ENCODE measurements around the gene ST7. TPM values are rescaled to one million over a fixed set of nuclear protein-coding genes. Genes with fewer than 3 reads are reported as not detected.

ST7 gene
- total and polyA plus RNA-seq, 2 experiments from 2014 or later = 9.9 to 18.3 TPM

DNA sequence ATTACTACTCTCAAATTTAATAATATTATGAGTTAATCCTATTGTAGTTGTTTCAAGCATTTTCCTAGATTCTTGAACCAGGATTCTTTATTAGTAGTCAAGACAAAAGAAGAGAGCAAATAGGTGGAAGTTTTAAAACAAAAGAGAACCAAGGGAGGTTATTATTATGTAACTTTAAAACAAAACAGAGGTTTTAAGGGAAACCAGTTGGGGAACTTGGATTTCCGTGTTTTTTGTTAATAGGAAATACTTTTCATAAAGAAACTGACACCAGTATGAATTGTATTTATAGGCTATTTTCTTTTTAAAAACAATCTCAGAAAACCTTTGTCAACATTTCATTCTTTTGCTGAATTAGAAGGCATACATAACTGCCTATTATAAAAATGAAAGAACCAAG, 185.7 kb downstream of the ST7 start:
- H3K27me3 ChIP-seq (ENCODE audit: insufficient read depth) = no peaks in the 10 kb centered on the region
- peak overlapping the region; percentile 31 for H3K4me2 ChIP-seq
- no peaks in the 10 kb centered on the region for H4K20me1 ChIP-seq (replicated peaks; ENCODE audit: insufficient read depth)
- no peaks in the 10 kb centered on the region for H3K9me2 ChIP-seq (ENCODE audit: insufficient read depth)
- ATAC-seq (peak; percentile 57), DNase-seq (ENCODE audit: low spot score) (peak; percentile 63)
- H3K27me3 Mint-ChIP-seq (ENCODE audit: insufficient read depth, low read depth, poor library complexity) = peaks cover 5% of the 10 kb centered on the region
- no peaks in the 10 kb centered on the region for H3K79me2 ChIP-seq (replicated peaks; ENCODE audit: insufficient read depth)
- peak overlapping the region; percentile 85 for H3K27ac ChIP-seq (ENCODE audit: low read depth)
- peaks cover 4% of the 10 kb centered on the region for H3K36me3 Mint-ChIP-seq (ENCODE audit: low read depth)
- H3K9me3 Mint-ChIP-seq = no peaks in the 10 kb centered on the region
- peak overlapping the region; percentile 27; the same call in 1 of the 3 replicates for H3K4me3 Mint-ChIP-seq
- no peaks in the 10 kb centered on the region for H3F3A ChIP-seq (replicated peaks; ENCODE audit: low read depth)
- peak overlapping the region; percentile 94 for H3K27ac Mint-ChIP-seq
- TF ChIP-seq POLR2AphosphoS5 (IDR thresholded peaks at IDR 0.05; ENCODE audit: low read depth) = no peak
- no peak for TF ChIP-seq EZH2phosphoT487 (IDR thresholded peaks at IDR 0.05; ENCODE audit: unreplicated experiment)
- no peak for TF ChIP-seq CREB1 (CRISPR knock-in tag; IDR thresholded peaks at IDR 0.05; ENCODE audit: low read depth)
- TF ChIP-seq, protein P1, sequence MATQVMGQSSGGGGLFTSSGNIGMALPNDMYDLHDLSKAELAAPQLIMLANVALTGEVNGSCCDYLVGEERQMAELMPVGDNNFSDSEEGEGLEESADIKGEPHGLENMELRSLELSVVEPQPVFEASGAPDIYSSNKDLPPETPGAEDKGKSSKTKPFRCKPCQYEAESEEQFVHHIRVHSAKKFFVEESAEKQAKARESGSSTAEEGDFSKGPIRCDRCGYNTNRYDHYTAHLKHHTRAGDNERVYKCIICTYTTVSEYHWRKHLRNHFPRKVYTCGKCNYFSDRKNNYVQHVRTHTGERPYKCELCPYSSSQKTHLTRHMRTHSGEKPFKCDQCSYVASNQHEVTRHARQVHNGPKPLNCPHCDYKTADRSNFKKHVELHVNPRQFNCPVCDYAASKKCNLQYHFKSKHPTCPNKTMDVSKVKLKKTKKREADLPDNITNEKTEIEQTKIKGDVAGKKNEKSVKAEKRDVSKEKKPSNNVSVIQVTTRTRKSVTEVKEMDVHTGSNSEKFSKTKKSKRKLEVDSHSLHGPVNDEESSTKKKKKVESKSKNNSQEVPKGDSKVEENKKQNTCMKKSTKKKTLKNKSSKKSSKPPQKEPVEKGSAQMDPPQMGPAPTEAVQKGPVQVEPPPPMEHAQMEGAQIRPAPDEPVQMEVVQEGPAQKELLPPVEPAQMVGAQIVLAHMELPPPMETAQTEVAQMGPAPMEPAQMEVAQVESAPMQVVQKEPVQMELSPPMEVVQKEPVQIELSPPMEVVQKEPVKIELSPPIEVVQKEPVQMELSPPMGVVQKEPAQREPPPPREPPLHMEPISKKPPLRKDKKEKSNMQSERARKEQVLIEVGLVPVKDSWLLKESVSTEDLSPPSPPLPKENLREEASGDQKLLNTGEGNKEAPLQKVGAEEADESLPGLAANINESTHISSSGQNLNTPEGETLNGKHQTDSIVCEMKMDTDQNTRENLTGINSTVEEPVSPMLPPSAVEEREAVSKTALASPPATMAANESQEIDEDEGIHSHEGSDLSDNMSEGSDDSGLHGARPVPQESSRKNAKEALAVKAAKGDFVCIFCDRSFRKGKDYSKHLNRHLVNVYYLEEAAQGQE (IDR thresholded peaks at IDR 0.05; ENCODE audit: unreplicated experiment) = no peak
- peaks cover 64% of the 10 kb centered on the region for H3K4me1 ChIP-seq (ENCODE audit: insufficient read depth)
- H2AFZ ChIP-seq = no peak overlapping the region
- H3K4me1 Mint-ChIP-seq = peaks cover 67% of the 10 kb centered on the region
- no peaks in the 10 kb centered on the region for H3K36me3 ChIP-seq (ENCODE audit: insufficient read depth)
- H3K4me3 ChIP-seq = peak overlapping the region; percentile 17; the same call in 1 of the 2 replicates

DNA sequence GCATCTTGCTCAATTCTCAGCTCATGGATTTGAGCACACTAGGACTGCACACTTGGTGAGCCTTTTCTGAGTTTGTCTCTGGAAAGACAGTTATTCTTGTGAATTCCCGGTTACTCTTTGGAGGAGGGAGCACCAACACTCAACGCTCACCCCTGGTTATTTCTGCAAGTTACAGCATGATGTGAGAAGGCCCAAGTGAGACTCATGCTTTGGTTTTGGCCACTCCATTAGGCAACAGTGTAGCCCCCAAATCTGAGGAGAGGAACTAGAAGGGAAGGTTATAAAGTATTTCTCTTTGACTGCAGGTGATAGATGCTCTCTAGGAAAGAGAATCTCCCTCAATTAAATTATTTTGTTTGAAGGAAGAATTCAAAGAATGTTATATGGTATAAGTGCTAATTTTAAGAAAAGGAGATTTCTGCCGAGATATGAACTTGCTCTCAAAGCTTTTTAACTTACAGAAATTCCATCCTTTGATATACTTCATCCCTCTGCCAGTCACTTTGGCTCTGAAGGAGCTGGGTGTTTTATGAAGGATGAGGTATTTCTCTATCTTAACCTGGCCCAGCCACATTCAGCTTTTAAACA, 186.2 kb downstream of the ST7 start:
- Histone ChIP-seq H3K4me2 (peak overlapping the region; percentile 31), H3K9me2 (ENCODE audit: insufficient read depth) (no peaks in the 10 kb centered on the region), H3K4me1 (ENCODE audit: insufficient read depth) (peaks cover 64% of the 10 kb centered on the region), H3K27me3 (ENCODE audit: insufficient read depth) (no peaks in the 10 kb centered on the region), H3K36me3 (ENCODE audit: insufficient read depth) (no peaks in the 10 kb centered on the region), H4K20me1 (replicated peaks; ENCODE audit: insufficient read depth) (no peaks in the 10 kb centered on the region), H3K79me2 (replicated peaks; ENCODE audit: insufficient read depth) (no peaks in the 10 kb centered on the region), H2AFZ (no peak overlapping the region), H3K4me3 (peak overlapping the region; percentile 17; the same call in 1 of the 2 replicates), H3F3A (replicated peaks; ENCODE audit: low read depth) (no peaks in the 10 kb centered on the region), H3K27ac (ENCODE audit: low read depth) (peak overlapping the region; percentile 85)
- peak overlapping the region; percentile 94 for H3K27ac Mint-ChIP-seq
- no peaks in the 10 kb centered on the region for H3K9me3 Mint-ChIP-seq
- peaks cover 67% of the 10 kb centered on the region for H3K4me1 Mint-ChIP-seq
- peaks cover 5% of the 10 kb centered on the region for H3K27me3 Mint-ChIP-seq (ENCODE audit: insufficient read depth, low read depth, poor library complexity)
- H3K36me3 Mint-ChIP-seq (ENCODE audit: low read depth) = peaks cover 4% of the 10 kb centered on the region
- DNase-seq (ENCODE audit: low spot score) (peak; percentile 26), ATAC-seq (peak; percentile 66)
- peak overlapping the region; percentile 33; the same call in 1 of the 3 replicates for H3K4me3 Mint-ChIP-seq
- no peak for TF ChIP-seq JUNB (IDR thresholded peaks at IDR 0.05; ENCODE audit: unreplicated experiment)
- TF ChIP-seq, protein P2, sequence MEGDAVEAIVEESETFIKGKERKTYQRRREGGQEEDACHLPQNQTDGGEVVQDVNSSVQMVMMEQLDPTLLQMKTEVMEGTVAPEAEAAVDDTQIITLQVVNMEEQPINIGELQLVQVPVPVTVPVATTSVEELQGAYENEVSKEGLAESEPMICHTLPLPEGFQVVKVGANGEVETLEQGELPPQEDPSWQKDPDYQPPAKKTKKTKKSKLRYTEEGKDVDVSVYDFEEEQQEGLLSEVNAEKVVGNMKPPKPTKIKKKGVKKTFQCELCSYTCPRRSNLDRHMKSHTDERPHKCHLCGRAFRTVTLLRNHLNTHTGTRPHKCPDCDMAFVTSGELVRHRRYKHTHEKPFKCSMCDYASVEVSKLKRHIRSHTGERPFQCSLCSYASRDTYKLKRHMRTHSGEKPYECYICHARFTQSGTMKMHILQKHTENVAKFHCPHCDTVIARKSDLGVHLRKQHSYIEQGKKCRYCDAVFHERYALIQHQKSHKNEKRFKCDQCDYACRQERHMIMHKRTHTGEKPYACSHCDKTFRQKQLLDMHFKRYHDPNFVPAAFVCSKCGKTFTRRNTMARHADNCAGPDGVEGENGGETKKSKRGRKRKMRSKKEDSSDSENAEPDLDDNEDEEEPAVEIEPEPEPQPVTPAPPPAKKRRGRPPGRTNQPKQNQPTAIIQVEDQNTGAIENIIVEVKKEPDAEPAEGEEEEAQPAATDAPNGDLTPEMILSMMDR (conservative IDR thresholded peaks at IDR 0.05; ENCODE audit: low read depth in 2 of 2) = no peak
- TF ChIP-seq EZH2 (IDR thresholded peaks at IDR 0.05; ENCODE audit: low read depth, unreplicated experiment) = no peak
- no peak for TF ChIP-seq EZH2phosphoT487 (IDR thresholded peaks at IDR 0.05; ENCODE audit: unreplicated experiment)
- TF ChIP-seq, protein P3, sequence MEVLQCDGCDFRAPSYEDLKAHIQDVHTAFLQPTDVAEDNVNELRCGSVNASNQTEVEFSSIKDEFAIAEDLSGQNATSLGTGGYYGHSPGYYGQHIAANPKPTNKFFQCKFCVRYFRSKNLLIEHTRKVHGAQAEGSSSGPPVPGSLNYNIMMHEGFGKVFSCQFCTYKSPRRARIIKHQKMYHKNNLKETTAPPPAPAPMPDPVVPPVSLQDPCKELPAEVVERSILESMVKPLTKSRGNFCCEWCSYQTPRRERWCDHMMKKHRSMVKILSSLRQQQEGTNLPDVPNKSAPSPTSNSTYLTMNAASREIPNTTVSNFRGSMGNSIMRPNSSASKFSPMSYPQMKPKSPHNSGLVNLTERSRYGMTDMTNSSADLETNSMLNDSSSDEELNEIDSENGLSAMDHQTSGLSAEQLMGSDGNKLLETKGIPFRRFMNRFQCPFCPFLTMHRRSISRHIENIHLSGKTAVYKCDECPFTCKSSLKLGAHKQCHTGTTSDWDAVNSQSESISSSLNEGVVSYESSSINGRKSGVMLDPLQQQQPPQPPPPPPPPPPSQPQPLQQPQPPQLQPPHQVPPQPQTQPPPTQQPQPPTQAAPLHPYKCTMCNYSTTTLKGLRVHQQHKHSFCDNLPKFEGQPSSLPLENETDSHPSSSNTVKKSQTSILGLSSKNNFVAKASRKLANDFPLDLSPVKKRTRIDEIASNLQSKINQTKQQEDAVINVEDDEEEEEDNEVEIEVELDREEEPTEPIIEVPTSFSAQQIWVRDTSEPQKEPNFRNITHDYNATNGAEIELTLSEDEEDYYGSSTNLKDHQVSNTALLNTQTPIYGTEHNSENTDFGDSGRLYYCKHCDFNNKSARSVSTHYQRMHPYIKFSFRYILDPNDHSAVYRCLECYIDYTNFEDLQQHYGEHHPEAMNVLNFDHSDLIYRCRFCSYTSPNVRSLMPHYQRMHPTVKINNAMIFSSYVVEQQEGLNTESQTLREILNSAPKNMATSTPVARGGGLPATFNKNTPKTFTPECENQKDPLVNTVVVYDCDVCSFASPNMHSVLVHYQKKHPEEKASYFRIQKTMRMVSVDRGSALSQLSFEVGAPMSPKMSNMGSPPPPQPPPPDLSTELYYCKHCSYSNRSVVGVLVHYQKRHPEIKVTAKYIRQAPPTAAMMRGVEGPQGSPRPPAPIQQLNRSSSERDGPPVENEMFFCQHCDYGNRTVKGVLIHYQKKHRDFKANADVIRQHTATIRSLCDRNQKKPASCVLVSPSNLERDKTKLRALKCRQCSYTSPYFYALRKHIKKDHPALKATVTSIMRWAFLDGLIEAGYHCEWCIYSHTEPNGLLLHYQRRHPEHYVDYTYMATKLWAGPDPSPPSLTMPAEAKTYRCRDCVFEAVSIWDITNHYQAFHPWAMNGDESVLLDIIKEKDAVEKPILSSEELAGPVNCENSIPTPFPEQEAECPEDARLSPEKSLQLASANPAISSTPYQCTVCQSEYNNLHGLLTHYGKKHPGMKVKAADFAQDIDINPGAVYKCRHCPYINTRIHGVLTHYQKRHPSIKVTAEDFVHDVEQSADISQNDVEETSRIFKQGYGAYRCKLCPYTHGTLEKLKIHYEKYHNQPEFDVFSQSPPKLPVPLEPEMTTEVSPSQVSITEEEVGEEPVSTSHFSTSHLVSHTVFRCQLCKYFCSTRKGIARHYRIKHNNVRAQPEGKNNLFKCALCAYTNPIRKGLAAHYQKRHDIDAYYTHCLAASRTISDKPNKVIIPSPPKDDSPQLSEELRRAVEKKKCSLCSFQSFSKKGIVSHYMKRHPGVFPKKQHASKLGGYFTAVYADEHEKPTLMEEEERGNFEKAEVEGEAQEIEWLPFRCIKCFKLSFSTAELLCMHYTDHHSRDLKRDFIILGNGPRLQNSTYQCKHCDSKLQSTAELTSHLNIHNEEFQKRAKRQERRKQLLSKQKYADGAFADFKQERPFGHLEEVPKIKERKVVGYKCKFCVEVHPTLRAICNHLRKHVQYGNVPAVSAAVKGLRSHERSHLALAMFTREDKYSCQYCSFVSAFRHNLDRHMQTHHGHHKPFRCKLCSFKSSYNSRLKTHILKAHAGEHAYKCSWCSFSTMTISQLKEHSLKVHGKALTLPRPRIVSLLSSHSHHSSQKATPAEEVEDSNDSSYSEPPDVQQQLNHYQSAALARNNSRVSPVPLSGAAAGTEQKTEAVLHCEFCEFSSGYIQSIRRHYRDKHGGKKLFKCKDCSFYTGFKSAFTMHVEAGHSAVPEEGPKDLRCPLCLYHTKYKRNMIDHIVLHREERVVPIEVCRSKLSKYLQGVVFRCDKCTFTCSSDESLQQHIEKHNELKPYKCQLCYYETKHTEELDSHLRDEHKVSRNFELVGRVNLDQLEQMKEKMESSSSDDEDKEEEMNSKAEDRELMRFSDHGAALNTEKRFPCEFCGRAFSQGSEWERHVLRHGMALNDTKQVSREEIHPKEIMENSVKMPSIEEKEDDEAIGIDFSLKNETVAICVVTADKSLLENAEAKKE (CRISPR knock-in tag; IDR thresholded peaks at IDR 0.05) = no peak
- TF ChIP-seq ZNF114 (CRISPR knock-in tag; IDR thresholded peaks at IDR 0.05) = no peak
- no peak for TF ChIP-seq ZNF331 (CRISPR knock-in tag; IDR thresholded peaks at IDR 0.05; ENCODE audit: low read depth)
